HUES48 (cell line): ENCODE measurements around the gene NPEPL1.

Source experiments
- H3K27ac ChIP-seq: one replicate; pipeline ENCODE4 v1.7.0; 2013; ENCODE audit warnings: low read depth, low read length, inconsistent platforms
- H3K27me3 ChIP-seq: 2 replicates; pipeline ENCODE4 v1.6.1; 2013; ENCODE audit warnings: mild to moderate bottlenecking, low read length; ENCODE audit not compliant: control insufficient read depth, insufficient read depth
- H3K36me3 ChIP-seq: 2 replicates; pipeline ENCODE4 v1.6.1; 2013; ENCODE audit warnings: low read length; ENCODE audit not compliant: control insufficient read depth, insufficient read depth
- H3K4me1 ChIP-seq: 2 replicates; pipeline ENCODE4 v1.6.1; 2013; ENCODE audit warnings: mild to moderate bottlenecking, low read length; ENCODE audit not compliant: control insufficient read depth, insufficient read depth
- H3K4me3 ChIP-seq: 2 replicates; pipeline ENCODE4 v1.5.1; 2013; ENCODE audit warnings: mild to moderate bottlenecking, low read depth, low read length
- H3K9ac ChIP-seq: 2 replicates; pipeline ENCODE4 v1.6.1; 2013; ENCODE audit warnings: mild to moderate bottlenecking, low read depth, low read length, moderate library complexity
- H3K9me3 ChIP-seq: 2 replicates; pipeline ENCODE4 v1.6.1; 2013; ENCODE audit warnings: low read length; ENCODE audit not compliant: control insufficient read depth, insufficient read depth

Gene NPEPL1

DNA sequence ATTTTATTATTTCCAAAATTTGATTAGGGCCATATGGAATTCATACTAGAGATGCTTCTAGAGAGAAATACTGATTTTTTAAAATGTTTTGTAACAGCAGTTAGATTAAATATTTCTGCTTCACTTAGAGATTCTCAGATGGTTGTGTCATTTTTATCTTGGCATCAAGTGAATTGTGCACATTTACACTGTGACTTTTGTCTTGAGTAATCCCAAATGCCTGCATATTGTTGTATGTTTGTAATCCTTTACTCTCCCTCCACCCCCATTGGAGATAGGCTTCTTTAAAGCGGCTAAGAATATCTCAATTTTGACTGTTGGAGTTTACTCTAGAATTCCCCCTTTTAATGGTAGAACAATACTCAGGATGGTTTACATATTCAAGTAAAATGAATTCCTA lies 22.5 kb upstream of the NPEPL1 start:
- H3K27ac ChIP-seq, result peak overlapping the region; percentile 100
- H3K9ac ChIP-seq, result peak overlapping the region; percentile 50
- peaks cover 46% of the 10 kb centered on the region for H3K36me3 ChIP-seq
- H3K9me3 ChIP-seq, result no peaks in the 10 kb centered on the region
- peak overlapping the region; percentile 20 for H3K4me3 ChIP-seq
- H3K27me3 ChIP-seq, result no peaks in the 10 kb centered on the region
- H3K4me1 ChIP-seq, result peaks cover 44% of the 10 kb centered on the region

- H3K9me3 ChIP-seq, result no peaks in the 10 kb centered on the region
- H3K36me3 ChIP-seq, result peaks cover 52% of the 10 kb centered on the region
- H3K4me3 ChIP-seq, result peak overlapping the region; percentile 20; the same call in 1 of the 2 replicates
- H3K9ac ChIP-seq, result peak overlapping the region; percentile 50; the same call in 1 of the 2 replicates
- H3K27me3 ChIP-seq, result no peaks in the 10 kb centered on the region
- H3K4me1 ChIP-seq, result peaks cover 41% of the 10 kb centered on the region
- H3K27ac ChIP-seq, result peak overlapping the region; percentile 100
Observed at GRCh38 chr20:58670659-58671058, 21.9 kb upstream of the NPEPL1 start.

DNA sequence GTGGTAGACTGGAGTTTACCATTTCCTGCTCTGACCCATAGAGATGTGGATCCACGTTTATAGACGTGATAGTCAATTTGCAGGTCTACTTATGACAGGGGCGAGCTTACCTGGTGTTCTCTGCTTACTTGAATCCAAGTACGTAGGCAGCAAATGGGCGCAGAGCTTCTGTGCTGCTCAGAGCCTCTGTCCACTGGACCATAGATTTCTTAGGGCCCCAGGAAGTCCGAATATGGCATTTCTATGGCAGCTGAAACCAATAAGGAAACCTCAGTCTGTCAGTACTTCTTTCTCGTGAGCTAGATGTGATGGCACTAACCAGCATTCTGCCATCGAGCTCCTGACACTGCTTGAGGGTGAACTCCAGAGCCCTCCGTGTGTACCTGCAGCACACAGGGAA lies 19.5 kb upstream of the NPEPL1 start:
- H3K27ac ChIP-seq, result no peak overlapping the region
- H3K27me3 ChIP-seq, result no peaks in the 10 kb centered on the region
- H3K4me1 ChIP-seq, result peaks cover 33% of the 10 kb centered on the region
- no peak overlapping the region for H3K4me3 ChIP-seq
- peaks cover 67% of the 10 kb centered on the region for H3K36me3 ChIP-seq
- no peaks in the 10 kb centered on the region for H3K9me3 ChIP-seq
- no peak overlapping the region for H3K9ac ChIP-seq

GRCh38 chr20:58675146-58675584 lies 17.4 kb upstream of the NPEPL1 start:
- Histone ChIP-seq H3K4me3 (no peak overlapping the region), H3K27me3 (no peaks in the 10 kb centered on the region), H3K36me3 (peaks cover 83% of the 10 kb centered on the region), H3K4me1 (peaks cover 18% of the 10 kb centered on the region), H3K27ac (no peak overlapping the region), H3K9me3 (no peaks in the 10 kb centered on the region), H3K9ac (no peak overlapping the region)

DNA sequence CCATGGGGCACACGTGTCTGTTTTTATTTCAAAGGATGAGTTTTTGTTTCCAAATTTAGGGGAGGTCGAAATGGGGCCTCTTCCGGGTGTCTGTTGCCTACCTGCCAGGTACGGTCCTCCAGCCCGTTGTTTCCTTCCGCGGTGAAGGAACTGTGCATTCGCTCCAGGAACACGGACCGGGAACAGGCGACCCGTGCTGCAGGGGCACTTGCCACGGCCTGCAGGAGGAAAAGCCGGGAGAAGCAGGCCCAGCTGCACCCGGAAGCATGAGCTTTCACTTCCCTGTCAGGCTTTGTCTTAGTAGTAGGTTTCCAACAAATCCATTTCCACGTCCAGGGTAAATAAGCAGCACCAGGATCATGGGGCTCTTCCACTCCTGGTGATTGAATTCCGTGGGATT lies 17.0 kb upstream of the NPEPL1 start:
- Histone ChIP-seq H3K9ac (no peak overlapping the region), H3K27ac (no peak overlapping the region), H3K4me1 (peaks cover 13% of the 10 kb centered on the region), H3K9me3 (no peaks in the 10 kb centered on the region), H3K36me3 (peaks cover 88% of the 10 kb centered on the region), H3K27me3 (no peaks in the 10 kb centered on the region), H3K4me3 (no peak overlapping the region)

GRCh38 chr20:58676161-58676560 lies 16.4 kb upstream of the NPEPL1 start:
- Histone ChIP-seq H3K9me3 (no peaks in the 10 kb centered on the region), H3K36me3 (peaks cover 86% of the 10 kb centered on the region), H3K4me1 (peaks cover 8% of the 10 kb centered on the region), H3K4me3 (no peak overlapping the region), H3K27ac (no peak overlapping the region), H3K9ac (no peak overlapping the region), H3K27me3 (no peaks in the 10 kb centered on the region)

- Histone ChIP-seq H3K36me3 (peaks cover 80% of the 10 kb centered on the region), H3K27ac (peak overlapping the region; percentile 43), H3K4me3 (no peak overlapping the region)
Observed at GRCh38 chr20:58677079-58677604, 15.5 kb upstream of the NPEPL1 start.

DNA sequence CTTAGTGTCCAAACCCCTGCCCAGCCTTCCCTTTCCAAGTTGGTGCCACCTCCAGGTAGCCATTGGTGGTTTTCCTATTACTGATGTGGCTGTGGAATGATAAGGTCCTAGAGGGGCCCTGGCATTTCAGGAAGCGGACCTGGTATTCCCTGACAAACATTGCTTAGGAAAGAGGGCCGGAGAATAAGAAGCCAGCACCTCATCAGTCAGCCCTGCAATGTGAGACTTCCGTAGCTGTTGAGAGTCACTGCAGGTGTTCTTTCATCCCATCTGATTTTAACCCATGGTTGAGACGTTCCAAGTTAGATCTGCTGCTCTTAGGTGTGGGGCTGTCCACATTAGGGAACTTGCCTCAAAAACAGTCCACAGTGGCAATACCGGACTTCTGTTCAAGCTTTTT lies 14.8 kb upstream of the NPEPL1 start:
- H3K9ac ChIP-seq, result no peak overlapping the region
- no peak overlapping the region for H3K4me3 ChIP-seq
- H3K27ac ChIP-seq, result peak overlapping the region; percentile 43
- H3K27me3 ChIP-seq, result no peaks in the 10 kb centered on the region
- H3K9me3 ChIP-seq, result no peaks in the 10 kb centered on the region
- H3K36me3 ChIP-seq, result peaks cover 74% of the 10 kb centered on the region
- H3K4me1 ChIP-seq, result peaks cover 8% of the 10 kb centered on the region; the same call in 1 of the 2 replicates

More at GRCh38 chr20:58677079-58677604, 15.5 kb upstream of the NPEPL1 start:
- Histone ChIP-seq H3K9ac (no peak overlapping the region), H3K4me1 (peaks cover 8% of the 10 kb centered on the region; the same call in 1 of the 2 replicates), H3K9me3 (no peaks in the 10 kb centered on the region), H3K27me3 (no peaks in the 10 kb centered on the region)

DNA sequence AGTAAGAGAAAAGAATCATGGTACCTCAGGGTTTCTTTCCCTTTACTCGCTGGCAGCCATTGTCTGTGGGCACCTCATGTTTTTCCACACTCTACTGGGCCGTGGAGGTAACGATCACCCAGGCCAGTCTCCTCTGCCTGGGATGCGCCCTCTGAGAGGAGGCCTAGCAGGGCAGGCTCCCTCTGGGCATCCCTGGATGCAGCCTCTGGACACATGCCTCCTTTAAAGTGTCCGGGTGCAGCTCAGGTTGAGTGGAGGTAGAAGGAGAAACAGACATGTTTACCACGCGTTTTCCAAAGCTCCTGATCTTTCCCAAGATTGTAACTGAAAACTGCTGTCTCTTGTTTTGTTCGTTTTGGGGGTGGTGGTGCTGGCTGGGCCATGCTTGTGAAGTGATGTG lies 13.8 kb upstream of the NPEPL1 start:
- H3K9ac ChIP-seq, result no peak overlapping the region
- peaks cover 64% of the 10 kb centered on the region for H3K36me3 ChIP-seq
- no peaks in the 10 kb centered on the region for H3K27me3 ChIP-seq
- H3K4me3 ChIP-seq, result no peak overlapping the region
- no peaks in the 10 kb centered on the region for H3K9me3 ChIP-seq
- no peak overlapping the region for H3K27ac ChIP-seq
- peaks cover 8% of the 10 kb centered on the region; the same call in 1 of the 2 replicates for H3K4me1 ChIP-seq

- Histone ChIP-seq H3K9me3 (no peaks in the 10 kb centered on the region), H3K36me3 (peaks cover 23% of the 10 kb centered on the region), H3K27ac (no peak overlapping the region), H3K4me1 (no peaks in the 10 kb centered on the region), H3K9ac (no peak overlapping the region), H3K4me3 (no peak overlapping the region), H3K27me3 (no peaks in the 10 kb centered on the region)
Observed at GRCh38 chr20:58682656-58683531, 9.7 kb upstream of the NPEPL1 start.

DNA sequence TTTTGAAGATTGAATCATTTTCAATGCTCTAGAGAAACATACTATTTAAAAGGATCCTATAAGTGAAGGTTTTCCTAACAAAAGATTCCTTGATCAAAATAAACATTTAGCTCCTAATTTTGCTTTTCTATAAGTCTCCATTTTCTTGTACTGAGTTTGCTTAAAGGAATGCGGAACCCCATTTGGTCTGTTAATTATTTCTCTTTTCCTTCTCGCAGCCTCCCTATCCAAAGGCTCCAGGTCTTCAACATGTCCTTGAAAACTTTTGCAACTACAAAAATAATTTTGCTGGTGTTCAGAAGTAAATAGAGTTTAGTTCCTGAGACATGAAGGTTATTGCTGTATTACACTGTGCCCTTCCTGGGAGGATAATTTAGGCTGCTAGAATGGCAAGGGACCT lies 8.3 kb upstream of the NPEPL1 start:
- Histone ChIP-seq H3K27me3 (no peaks in the 10 kb centered on the region), H3K36me3 (peaks cover 15% of the 10 kb centered on the region), H3K9me3 (no peaks in the 10 kb centered on the region), H3K4me1 (peaks cover 4% of the 10 kb centered on the region; the same call in 1 of the 2 replicates), H3K4me3 (no peak overlapping the region), H3K9ac (no peak overlapping the region), H3K27ac (no peak overlapping the region)
